PFSK-1 (cell line): ENCODE results near the gene NR1I3.

Experiments used
- FOXP2 ChIP-seq: optimal IDR thresholded peaks from 2 replicates; pipeline ENCODE3; 2011; ENCODE audit warnings: borderline replicate concordance, control low read depth, inconsistent platforms; ENCODE audit not compliant: insufficient read depth; ENCODE audit errors: extremely low read length, extremely low read depth
- POLR2AphosphoS5 ChIP-seq: IDR thresholded peaks from 2 replicates; pipeline ENCODE4 v1.6.1; 2012; ENCODE audit warnings: low read depth, mild to moderate bottlenecking, control low read depth, low read length, moderate library complexity
- REST ChIP-seq, 2 experiments: IDR thresholded peaks; 2 replicates each; pipeline versions ENCODE4 v1.6.1 to v1.8.0; 2011 to 2012; ENCODE audit warnings: low read depth in 2 of 2, low read length in 2 of 2, control low read depth in 1 of 2, inconsistent platforms in 1 of 2, mild to moderate bottlenecking in 1 of 2, moderate library complexity in 1 of 2; ENCODE audit not compliant: insufficient read depth in 1 of 2
- SIN3A ChIP-seq: IDR thresholded peaks from 2 replicates; pipeline ENCODE4 v1.6.1; 2012; ENCODE audit warnings: mild to moderate bottlenecking, low read length, moderate library complexity, borderline replicate concordance; ENCODE audit not compliant: insufficient read depth
- TAF1 ChIP-seq: IDR thresholded peaks from 2 replicates; pipeline ENCODE4 v1.6.1; 2012; ENCODE audit warnings: low read length, control low read depth, borderline replicate concordance; ENCODE audit not compliant: insufficient read depth

Gene NR1I3

DNA sequence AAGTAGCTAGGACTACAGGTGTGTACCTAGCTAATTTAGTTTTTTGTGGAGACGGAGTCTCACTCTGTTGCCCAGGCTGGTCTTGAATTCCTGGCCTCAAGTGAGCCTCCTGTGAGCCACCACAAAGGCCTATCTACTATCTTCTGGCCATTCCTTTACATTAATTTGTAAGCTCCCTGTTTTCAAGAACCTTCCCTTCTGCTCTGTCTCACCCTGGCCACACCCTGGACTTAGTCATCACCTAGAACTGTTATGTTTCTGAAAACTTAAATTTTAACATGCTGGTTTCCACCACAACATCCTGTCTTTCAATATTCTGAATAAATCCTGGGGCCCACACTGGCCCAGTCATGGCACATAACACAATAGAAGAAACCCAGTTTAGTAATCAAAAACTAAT is 55.8 kb downstream of the NR1I3 start:
- TF ChIP-seq FOXP2 (no peak), SIN3A (no peak), TAF1 (no peak), POLR2AphosphoS5 (no peak), REST (IDR thresholded peaks at IDR 0.05; ENCODE audit: insufficient read depth in 1 of 2, low read depth in 2 of 2, low read length in 2 of 2) (no peak)

DNA sequence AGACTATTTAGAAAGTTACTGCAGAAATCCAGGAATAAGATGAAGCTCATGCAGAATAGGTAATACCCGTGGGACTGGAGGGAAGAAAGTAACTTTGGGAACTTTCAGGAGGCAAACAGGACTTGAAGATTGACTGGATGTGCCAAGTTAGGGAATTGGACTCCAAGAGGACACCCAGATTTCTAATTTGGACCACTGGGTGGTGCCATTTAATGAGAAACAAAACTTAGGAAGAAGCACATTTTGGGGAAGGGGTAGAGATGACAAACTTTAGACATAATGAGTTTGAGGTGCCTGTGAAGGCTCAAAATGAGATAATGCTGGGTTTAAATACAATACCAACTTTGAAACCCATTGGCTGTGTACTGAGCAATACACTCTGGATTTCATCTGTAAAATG is 57.4 kb downstream of the NR1I3 start:
- TF ChIP-seq POLR2AphosphoS5: no peak
- TF ChIP-seq TAF1: no peak
- no peak for TF ChIP-seq REST (IDR thresholded peaks at IDR 0.05; ENCODE audit: insufficient read depth in 1 of 2, low read depth in 2 of 2, low read length in 2 of 2)
- TF ChIP-seq FOXP2: no peak
- TF ChIP-seq SIN3A: no peak

- TF ChIP-seq SIN3A (no peak), FOXP2 (no peak), POLR2AphosphoS5 (no peak)
These were observed 58.3 kb downstream of the NR1I3 start for GRCh38 chr1:161179698-161180097.
